GM20431 (cell line): Measurements from ENCODE around the gene MET.
"Not testable (repeated sequence)": the region's sequence is repeated elsewhere in the genome, so short reads cannot be mapped to it uniquely, and the experiment has no call there.

Experiments used
- in situ Hi-C: fragments of 300-500 bp; cut with MseI, MboI; formaldehyde crosslinking; loops from one replicate; pipeline ENCODE4 v1.15.0; 2020; ENCODE audit warnings: low sequenced_read_pairs; ENCODE audit not compliant: unreplicated experiment

Gene MET

GRCh38 chr7:116740755-116741462 lies 68.9 kb downstream of the MET start:
- in situ Hi-C loops: no loop called here

GRCh38 chr7:116741625-116742316 lies 69.8 kb downstream of the MET start:
- in situ Hi-C loops: no loop called here

- in situ Hi-C loops: no loop called here
These were observed 70.6 kb downstream of the MET start for GRCh38 chr7:116742641-116743040.

- in situ Hi-C loops: not testable (repeated sequence)
These were observed 71.8 kb downstream of the MET start for GRCh38 chr7:116743835-116744234.

GRCh38 chr7:116746388-116746787 lies 74.4 kb downstream of the MET start:
- in situ Hi-C loops: not testable (repeated sequence)

GRCh38 chr7:116751070-116751469 lies 79.1 kb downstream of the MET start:
- in situ Hi-C loops: not testable (repeated sequence)

GRCh38 chr7:116752305-116753074 lies 80.5 kb downstream of the MET start:
- in situ Hi-C loops: no loop called here

GRCh38 chr7:116753130-116753529 lies 81.1 kb downstream of the MET start:
- in situ Hi-C loops: no loop called here

- in situ Hi-C loops: no loop called here
These were observed 82.2 kb downstream of the MET start for GRCh38 chr7:116754186-116754585.

GRCh38 chr7:116757283-116757682 lies 85.3 kb downstream of the MET start:
- in situ Hi-C loops: no loop called here

GRCh38 chr7:116759642-116760041 lies 87.6 kb downstream of the MET start:
- in situ Hi-C loops: not testable (repeated sequence)

- in situ Hi-C loops: no loop called here
These were observed 91.0 kb downstream of the MET start for GRCh38 chr7:116762971-116763370.

- in situ Hi-C loops: no loop called here
These were observed 91.7 kb downstream of the MET start for GRCh38 chr7:116763647-116764046.

GRCh38 chr7:116766881-116767280 lies 94.9 kb downstream of the MET start:
- in situ Hi-C loops: no loop called here

- in situ Hi-C loops: no loop called here
These were observed 97.5 kb downstream of the MET start for GRCh38 chr7:116769546-116769945.

- in situ Hi-C loops: no loop called here
These were observed 98.9 kb downstream of the MET start for GRCh38 chr7:116770941-116771340.

- in situ Hi-C loops: no loop called here
These were observed 99.6 kb downstream of the MET start for GRCh38 chr7:116771640-116772039.

GRCh38 chr7:116772423-116772863 lies 100.4 kb downstream of the MET start:
- in situ Hi-C loops: no loop called here

- in situ Hi-C loops: no loop called here
These were observed 101.1 kb downstream of the MET start for GRCh38 chr7:116772926-116773749.

- in situ Hi-C loops: no loop called here
These were observed 104.0 kb downstream of the MET start for GRCh38 chr7:116776046-116776445.
